B cell (primary cell): ENCODE measurements around the gene TMEM141. TPM values are rescaled to one million over a fixed set of nuclear protein-coding genes. Genes with fewer than 3 reads are reported as not detected.
"Not testable (repeated sequence)": the region's sequence is repeated elsewhere in the genome, so short reads cannot be mapped to it uniquely, and the experiment has no call there.

Experiments used
- ATAC-seq: fragments of 200-7000 bp; cut with Tn5 transposase; one replicate; pipeline ENCODE4 v1.10.0; 2021; ENCODE audit warnings: low read depth, mild to moderate bottlenecking, moderate number of reproducible peaks, moderate library complexity
- CTCF ChIA-PET: fragments of 350-600 bp; sonication (Branson Sonifier 250); formaldehyde crosslinking; loops from one replicate; lab custom pipeline; 2021; ENCODE audit warnings: antibody characterized with exemption, inconsistent platforms; lab: Charles Lee
- POLR2A ChIA-PET: fragments of 350-600 bp; sonication (Branson Sonifier 250); formaldehyde crosslinking; loops from one replicate; lab custom pipeline; 2021; ENCODE audit warnings: antibody characterized with exemption; lab: Charles Lee
- DNase-seq: peaks from one replicate; pipeline ENCODE4 v3.0.0; 2013
- H2AFZ ChIP-seq: 2 replicates; pipeline ENCODE4 v1.6.1; 2012; ENCODE audit warnings: mild to moderate bottlenecking, low read depth, low read length; ENCODE audit not compliant: insufficient read depth, poor library complexity, severe bottlenecking
- H3K27ac ChIP-seq, 2 donors: 1 replicate in 1 of 2; 2 replicates in 1 of 2; pipeline ENCODE4 v1.5.1; 2012 to 2013; ENCODE audit warnings: low read length in 2 of 2, mild to moderate bottlenecking in 2 of 2, moderate library complexity in 1 of 2
- H3K27me3 ChIP-seq, 4 experiments: fragments of 200-600 bp in 1 of 4; sonication (generic) in 1 of 4; replicated peaks in 1 of 4; 1 replicate in 2 of 4; 2 replicates in 2 of 4; pipeline versions ENCODE4 v1.6.1 to v1.7.0; 2013 to 2016; ENCODE audit warnings: low read length in 3 of 4, mild to moderate bottlenecking in 2 of 4, mixed read lengths in 1 of 4, moderate library complexity in 1 of 4; ENCODE audit not compliant: insufficient read depth in 4 of 4, control insufficient read depth in 3 of 4; ENCODE audit errors: control extremely low read depth in 1 of 4
- H3K36me3 ChIP-seq, 2 experiments: replicated peaks in 1 of 2; 1 replicate in 1 of 2; 2 replicates in 1 of 2; pipeline versions ENCODE4 v1.6.1 to v1.7.1; 2013; ENCODE audit warnings: low read length in 1 of 2; ENCODE audit not compliant: insufficient read depth in 2 of 2, control insufficient read depth in 1 of 2; ENCODE audit errors: control extremely low read depth in 1 of 2, extremely low read depth in 1 of 2
- H3K4me1 ChIP-seq, 2 donors: fragments of 200-600 bp in 1 of 2; sonication (generic) in 1 of 2; 1 replicate in 1 of 2; 2 replicates in 1 of 2; pipeline versions ENCODE4 v1.5.1 to v1.6.1; 2013 to 2017; ENCODE audit warnings: low read length in 2 of 2; ENCODE audit not compliant: control insufficient read depth in 2 of 2, insufficient read depth in 2 of 2
- H3K4me2 ChIP-seq: replicated peaks from 2 replicates; pipeline ENCODE3; 2012; ENCODE audit warnings: mild to moderate bottlenecking, low read depth, low read length; ENCODE audit not compliant: poor library complexity, severe bottlenecking
- H3K4me3 ChIP-seq, 5 experiments: fragments of 200-600 bp in 1 of 5; sonication (generic) in 1 of 5; 1 replicate in 3 of 5; 2 replicates in 2 of 5; pipeline versions ENCODE4 v1.5.1 to v1.7.0; 2011 to 2016; ENCODE audit warnings: low read length in 4 of 5, mild to moderate bottlenecking in 4 of 5, low read depth in 2 of 5, control low read depth in 1 of 5, moderate library complexity in 1 of 5; ENCODE audit not compliant: insufficient read depth in 1 of 5; ENCODE audit errors: control extremely low read depth in 1 of 5, extremely low read depth in 1 of 5
- H3K79me2 ChIP-seq: fragments of 200-600 bp; sonication (generic); one replicate; pipeline ENCODE4 v1.6.0; 2016; ENCODE audit warnings: low read length; ENCODE audit not compliant: control insufficient read depth, insufficient read depth
- H3K9ac ChIP-seq: fragments of 200-600 bp; sonication (generic); 2 replicates; pipeline ENCODE4 v1.6.1; 2017; ENCODE audit warnings: mild to moderate bottlenecking, low read length, moderate library complexity
- H3K9me3 ChIP-seq, 3 donors: one replicate each; pipeline versions ENCODE4 v1.6.1 to v1.7.1; 2013; ENCODE audit warnings: low read length in 2 of 3; ENCODE audit not compliant: control insufficient read depth in 2 of 3, insufficient read depth in 1 of 3; ENCODE audit errors: control extremely low read depth in 1 of 3
- H4K20me1 ChIP-seq: 2 replicates; pipeline ENCODE4 v1.6.0; 2012; ENCODE audit warnings: mild to moderate bottlenecking, low read length; ENCODE audit not compliant: insufficient read depth, control insufficient read depth, poor library complexity, severe bottlenecking
- H3K27ac Mint-ChIP-seq: one replicate; pipeline ENCODE4 v1.8.0; 2021; ENCODE audit warnings: mixed read lengths
- H3K27me3 Mint-ChIP-seq: one replicate; pipeline ENCODE4 v1.8.0; 2021; ENCODE audit warnings: mixed read lengths
- H3K4me1 Mint-ChIP-seq: one replicate; pipeline ENCODE4 v1.8.0; 2021; ENCODE audit warnings: mixed read lengths
- H3K4me3 Mint-ChIP-seq: one replicate; pipeline ENCODE4 v1.8.0; 2021; ENCODE audit warnings: mixed read lengths
- H3K9me3 Mint-ChIP-seq: one replicate; pipeline ENCODE4 v1.8.0; 2022; ENCODE audit warnings: mixed read lengths; ENCODE audit not compliant: insufficient read depth
- EZH2 ChIP-seq: IDR thresholded peaks from 2 replicates; pipeline ENCODE4 v1.6.1; 2012; ENCODE audit warnings: borderline replicate concordance, low read depth, mild to moderate bottlenecking, moderate library complexity, low read length; ENCODE audit not compliant: insufficient read depth, poor library complexity, severe bottlenecking
- WGBS: methylation state at CpG from one replicate; pipeline ENCODE4 v1.1.5; 2013; ENCODE audit warnings: missing lambda C conversion rate; ENCODE audit not compliant: insufficient coverage; 5-methylcytosine and 5-hydroxymethylcytosine counted together
- intact Hi-C: fragments of 100-400 bp; cut with micrococcal nuclease; formaldehyde crosslinking; loops from one replicate; pipeline ENCODE4 v1.10.0; 2022
- polyA plus RNA-seq: library from polyadenylated mRNA; depleted of rRNA; stranded (reverse); fragments of >200 nt; gene quantifications from 2 replicates; pipeline ENCODE4 v1.2.3, GENCODE V29; 2012
- total RNA-seq, 2 donors: library from RNA; stranded (reverse); fragments of 120-200 nt in 1 of 2; gene quantifications; 1 replicate in 1 of 2; 2 replicates in 1 of 2; pipeline versions ENCODE4 v1.2.3 to v1.2.4, GENCODE V29; 2013 to 2022
- TF ChIP-seq, protein P1 (sequence below): fragments of 200-600 bp; IDR thresholded peaks from one replicate; pipeline ENCODE4 v1.8.0; 2022; ENCODE audit warnings: antibody characterized with exemption, mild to moderate bottlenecking

The TMEM141 gene
- total and polyA plus RNA-seq, 2 donors (not counting 1 experiment from before 2014, with no cell fraction given) = 35.7 to 60.8 TPM

DNA sequence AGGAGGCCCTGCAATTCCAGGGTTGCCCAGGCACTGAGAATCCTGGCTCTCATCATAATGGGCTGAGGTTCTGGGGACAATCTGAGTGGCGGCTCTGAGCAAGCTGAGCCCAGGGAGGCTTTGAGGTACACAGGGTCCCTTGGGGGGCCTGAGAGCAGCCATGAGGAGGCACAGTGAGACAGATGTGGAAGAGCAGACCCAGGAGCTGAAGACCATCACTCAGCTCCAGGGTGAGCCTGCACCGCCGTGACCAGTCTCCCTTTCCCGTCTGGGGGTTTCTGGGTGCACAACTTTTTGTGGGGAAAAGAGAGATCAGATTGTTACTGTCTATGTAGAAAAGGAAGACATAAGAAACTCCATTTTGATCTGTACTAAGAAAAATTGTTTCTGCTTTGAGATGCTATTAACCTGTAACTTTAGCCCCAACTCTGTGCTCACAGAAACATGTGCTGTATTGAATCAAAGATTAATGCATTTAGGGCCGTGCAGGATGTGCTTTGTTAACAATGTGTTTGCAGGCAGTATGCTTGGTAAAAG is 5.2 kb downstream of the TMEM141 start, which contains the start of gene CCDC183:
CCDC183 (plus strand) TSS at position 101 of the 537 bp plus-strand sequence; CDS start at position 161, 60 bp downstream.
- peaks cover 0 to 22% (median 9%) of the 10 kb centered on the region in 4 experiments for H3K27me3 ChIP-seq
- H3K79me2 ChIP-seq = peaks cover 4% of the 10 kb centered on the region
- H3K9me3 ChIP-seq = no peaks in the 10 kb centered on the region
- Mint-ChIP-seq H3K27me3 (peaks cover 6% of the 10 kb centered on the region), H3K4me1 (peaks cover 22% of the 10 kb centered on the region), H3K9me3 (no peaks in the 10 kb centered on the region), H3K27ac (no peak within 1 kb of the TSS), H3K4me3 (peak within 1 kb of the TSS; percentile 37)
- DNase-seq (no peak), ATAC-seq (no peak)
- no peak within 1 kb of the TSS for H2AFZ ChIP-seq
- WGBS = 83% methylated on average over 1 of the region's 5 CpGs
- CTCF ChIA-PET = no interaction called here
- POLR2A ChIA-PET = no interaction called here
- no peak within 1 kb of the TSS for H3K4me3 ChIP-seq
- H3K9ac ChIP-seq = no peak within 1 kb of the TSS
- H3K4me2 ChIP-seq = no peak within 1 kb of the TSS
- H4K20me1 ChIP-seq = peaks cover 12% of the 10 kb centered on the region
- intact Hi-C loops = loop anchor here (10.0 kb wide), 1 partner anchor 658 kb away; the partner anchor contains the start of gene NSMF
- peaks cover 31 to 40% of the 10 kb centered on the region in 2 donors for H3K4me1 ChIP-seq
- TF ChIP-seq, protein P1, sequence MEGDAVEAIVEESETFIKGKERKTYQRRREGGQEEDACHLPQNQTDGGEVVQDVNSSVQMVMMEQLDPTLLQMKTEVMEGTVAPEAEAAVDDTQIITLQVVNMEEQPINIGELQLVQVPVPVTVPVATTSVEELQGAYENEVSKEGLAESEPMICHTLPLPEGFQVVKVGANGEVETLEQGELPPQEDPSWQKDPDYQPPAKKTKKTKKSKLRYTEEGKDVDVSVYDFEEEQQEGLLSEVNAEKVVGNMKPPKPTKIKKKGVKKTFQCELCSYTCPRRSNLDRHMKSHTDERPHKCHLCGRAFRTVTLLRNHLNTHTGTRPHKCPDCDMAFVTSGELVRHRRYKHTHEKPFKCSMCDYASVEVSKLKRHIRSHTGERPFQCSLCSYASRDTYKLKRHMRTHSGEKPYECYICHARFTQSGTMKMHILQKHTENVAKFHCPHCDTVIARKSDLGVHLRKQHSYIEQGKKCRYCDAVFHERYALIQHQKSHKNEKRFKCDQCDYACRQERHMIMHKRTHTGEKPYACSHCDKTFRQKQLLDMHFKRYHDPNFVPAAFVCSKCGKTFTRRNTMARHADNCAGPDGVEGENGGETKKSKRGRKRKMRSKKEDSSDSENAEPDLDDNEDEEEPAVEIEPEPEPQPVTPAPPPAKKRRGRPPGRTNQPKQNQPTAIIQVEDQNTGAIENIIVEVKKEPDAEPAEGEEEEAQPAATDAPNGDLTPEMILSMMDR = no peak
- no peak for TF ChIP-seq EZH2
- H3K36me3 ChIP-seq = peaks cover 0 to 4% of the 10 kb centered on the region in 2 experiments
- H3K27ac ChIP-seq = no peak within 1 kb of the TSS

- Histone ChIP-seq H3K4me1 (peaks cover 27 to 38% of the 10 kb centered on the region in 2 donors), H3K27me3 (peaks cover 0 to 22% (median 9%) of the 10 kb centered on the region in 4 experiments), H4K20me1 (peaks cover 10% of the 10 kb centered on the region)
- POLR2A ChIA-PET, H3K4me2 ChIP-seq, H3K27ac Mint-ChIP-seq, H3K27ac ChIP-seq, H3K4me3 ChIP-seq, H3K79me2 ChIP-seq, H3K9me3 ChIP-seq, H3K36me3 ChIP-seq, H3K27me3 Mint-ChIP-seq, CTCF ChIA-PET, H3K9me3 Mint-ChIP-seq, H3K9ac ChIP-seq, ATAC-seq, H2AFZ ChIP-seq, DNase-seq: not testable (repeated sequence)
- Mint-ChIP-seq H3K4me1 (peaks cover 20% of the 10 kb centered on the region), H3K4me3 (peak overlapping the region; percentile 37)
- WGBS = 60% methylated on average over 1 of the region's 10 CpGs
- intact Hi-C loops = loop anchor here (10.0 kb wide), 1 partner anchor 658 kb away; the partner anchor contains the start of gene NSMF
Measured at GRCh38 chr9:136796775-136797347, 5.7 kb downstream of the TMEM141 start.
